ENCODE results near the gene EHD2.
"Not testable (repeated sequence)": the region's sequence is repeated elsewhere in the genome, so short reads cannot be mapped to it uniquely, and the experiment has no call there.

The EHD2 gene

DNA sequence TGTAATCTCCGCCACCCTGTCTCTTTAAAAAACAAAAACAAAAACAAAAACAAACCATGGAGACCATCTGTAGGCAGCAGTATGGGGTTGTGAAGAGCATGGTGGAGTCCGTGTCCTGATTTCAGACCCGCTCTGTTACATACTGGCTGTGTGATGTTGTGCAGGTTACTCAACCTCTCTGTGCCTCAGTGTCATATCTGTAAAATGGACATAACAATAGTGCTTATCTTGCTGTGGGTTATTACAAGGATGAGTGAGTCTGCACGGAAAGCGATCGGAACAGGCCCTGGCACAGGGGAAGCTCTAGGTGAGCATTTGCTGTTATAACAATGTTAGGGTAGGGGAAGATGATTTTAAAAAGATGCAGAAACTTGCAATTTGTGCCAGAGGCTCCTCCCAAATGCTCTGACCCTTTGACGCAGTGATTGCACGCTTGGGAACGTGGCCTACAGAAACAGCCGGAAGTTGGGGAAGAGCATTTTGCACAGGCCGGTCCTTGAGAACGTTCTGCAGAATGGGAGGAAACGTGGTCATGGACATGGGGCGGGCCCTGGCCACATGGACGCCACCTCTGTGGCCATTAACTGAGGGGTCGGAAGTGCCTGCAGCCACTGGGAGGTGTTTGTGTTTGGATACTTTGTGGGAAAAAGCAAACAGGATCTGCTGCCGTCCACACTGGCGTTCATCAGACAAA lies 49.5 kb downstream of the EHD2 start:
- TF ChIP-seq, protein P1, sequence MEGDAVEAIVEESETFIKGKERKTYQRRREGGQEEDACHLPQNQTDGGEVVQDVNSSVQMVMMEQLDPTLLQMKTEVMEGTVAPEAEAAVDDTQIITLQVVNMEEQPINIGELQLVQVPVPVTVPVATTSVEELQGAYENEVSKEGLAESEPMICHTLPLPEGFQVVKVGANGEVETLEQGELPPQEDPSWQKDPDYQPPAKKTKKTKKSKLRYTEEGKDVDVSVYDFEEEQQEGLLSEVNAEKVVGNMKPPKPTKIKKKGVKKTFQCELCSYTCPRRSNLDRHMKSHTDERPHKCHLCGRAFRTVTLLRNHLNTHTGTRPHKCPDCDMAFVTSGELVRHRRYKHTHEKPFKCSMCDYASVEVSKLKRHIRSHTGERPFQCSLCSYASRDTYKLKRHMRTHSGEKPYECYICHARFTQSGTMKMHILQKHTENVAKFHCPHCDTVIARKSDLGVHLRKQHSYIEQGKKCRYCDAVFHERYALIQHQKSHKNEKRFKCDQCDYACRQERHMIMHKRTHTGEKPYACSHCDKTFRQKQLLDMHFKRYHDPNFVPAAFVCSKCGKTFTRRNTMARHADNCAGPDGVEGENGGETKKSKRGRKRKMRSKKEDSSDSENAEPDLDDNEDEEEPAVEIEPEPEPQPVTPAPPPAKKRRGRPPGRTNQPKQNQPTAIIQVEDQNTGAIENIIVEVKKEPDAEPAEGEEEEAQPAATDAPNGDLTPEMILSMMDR (IDR thresholded peaks at IDR 0.05; ENCODE audit: low read depth, low read length): no peak
- H3K4me3 ChIP-seq (replicated peaks in 1 of 2; ENCODE audit: low read depth in 2 of 2, low read length in 2 of 2): no peak overlapping the region
- DNase-seq (ENCODE audit: low read depth in 2 of 2): peak; percentile 42 to 64

DNA sequence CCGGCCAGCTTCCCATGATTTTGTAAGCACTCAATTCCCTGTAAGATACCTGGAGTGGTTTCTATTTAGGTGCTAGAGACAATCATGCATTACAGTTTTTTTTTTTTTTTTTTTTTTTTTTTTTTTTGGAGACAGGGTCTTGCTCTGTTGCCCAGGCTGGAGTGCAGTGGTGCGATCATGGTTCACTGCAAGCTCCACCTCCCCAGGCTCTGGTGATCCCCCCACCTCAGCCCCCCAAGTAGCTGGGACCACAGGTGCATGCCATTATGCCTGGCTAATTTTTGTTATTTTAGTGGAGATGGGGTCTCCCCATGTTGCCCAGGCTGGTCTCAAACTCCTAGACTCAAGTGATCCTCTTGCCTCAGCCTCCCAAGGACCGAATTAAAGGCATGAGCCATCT lies 51.5 kb downstream of the EHD2 start:
- H3K4me3 ChIP-seq (replicated peaks in 1 of 2; ENCODE audit: low read depth in 2 of 2, low read length in 2 of 2); DNase-seq (ENCODE audit: low read depth in 2 of 2): not testable (repeated sequence)

DNA sequence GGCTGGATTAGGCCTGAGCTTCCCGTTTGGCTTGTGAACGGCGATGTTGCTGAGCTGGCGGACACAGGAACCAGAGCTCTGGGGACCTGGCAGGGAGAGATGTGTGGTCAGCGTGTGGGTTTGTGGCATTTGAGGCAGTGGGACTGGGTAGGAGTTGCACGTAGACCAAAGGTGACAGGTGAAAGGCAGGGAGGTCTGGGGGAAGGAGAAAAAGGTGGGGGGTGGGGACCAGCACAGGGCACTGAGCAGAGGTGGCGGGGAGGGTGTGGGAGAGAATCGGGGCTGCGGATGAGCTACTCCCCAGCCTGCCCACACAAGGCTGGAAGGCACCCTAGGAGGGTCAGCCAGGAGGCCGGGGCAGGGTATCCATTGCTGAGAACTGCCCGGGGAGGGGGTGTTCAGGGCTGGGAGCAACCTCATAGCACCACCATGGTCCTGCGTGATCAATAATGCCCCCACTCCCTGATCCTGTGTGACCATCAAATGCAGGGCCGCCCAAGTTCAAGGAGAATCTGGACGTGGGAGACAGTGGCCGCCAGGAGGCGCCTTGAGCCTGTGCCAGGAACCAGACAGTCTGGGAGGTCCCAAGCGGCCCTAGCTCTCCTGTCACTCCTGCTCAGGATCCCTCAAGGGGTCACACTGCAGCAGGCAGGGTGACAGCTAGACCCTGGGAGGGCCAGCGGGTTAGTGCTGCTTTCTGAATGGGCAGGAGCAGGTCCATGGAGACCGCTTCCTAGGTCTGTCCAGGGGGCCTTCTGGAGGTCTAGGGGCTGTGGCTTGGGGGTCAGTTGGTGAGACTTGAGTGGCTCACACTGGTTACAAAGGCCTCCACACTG lies 52.5 kb downstream of the EHD2 start:
- TF ChIP-seq, protein P1 (IDR thresholded peaks at IDR 0.05; ENCODE audit: low read depth, low read length): peak; percentile 83
- peak; percentile 65 to 66 for DNase-seq (ENCODE audit: low read depth in 2 of 2)
- no peak overlapping the region for H3K4me3 ChIP-seq (replicated peaks in 1 of 2; ENCODE audit: low read depth in 2 of 2, low read length in 2 of 2)

DNA sequence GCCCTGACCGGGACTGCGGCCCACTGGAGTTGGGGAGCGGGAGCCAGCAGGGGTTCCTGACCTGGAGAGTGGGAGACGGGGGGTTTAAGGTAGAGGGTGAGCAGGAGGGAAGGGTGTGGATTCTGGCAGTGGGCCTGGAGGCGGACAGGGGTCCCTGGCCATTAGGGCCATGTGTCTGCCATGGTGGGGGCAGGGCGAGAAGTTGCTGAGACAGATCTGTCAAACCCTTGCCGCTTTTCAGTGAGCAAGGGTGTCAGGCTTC lies 53.1 kb downstream of the EHD2 start:
- DNase-seq (ENCODE audit: low read depth in 2 of 2): no peak
- H3K4me3 ChIP-seq (replicated peaks in 1 of 2; ENCODE audit: low read depth in 2 of 2, low read length in 2 of 2): no peak overlapping the region
- TF ChIP-seq, protein P1 (IDR thresholded peaks at IDR 0.05; ENCODE audit: low read depth, low read length): no peak

DNA sequence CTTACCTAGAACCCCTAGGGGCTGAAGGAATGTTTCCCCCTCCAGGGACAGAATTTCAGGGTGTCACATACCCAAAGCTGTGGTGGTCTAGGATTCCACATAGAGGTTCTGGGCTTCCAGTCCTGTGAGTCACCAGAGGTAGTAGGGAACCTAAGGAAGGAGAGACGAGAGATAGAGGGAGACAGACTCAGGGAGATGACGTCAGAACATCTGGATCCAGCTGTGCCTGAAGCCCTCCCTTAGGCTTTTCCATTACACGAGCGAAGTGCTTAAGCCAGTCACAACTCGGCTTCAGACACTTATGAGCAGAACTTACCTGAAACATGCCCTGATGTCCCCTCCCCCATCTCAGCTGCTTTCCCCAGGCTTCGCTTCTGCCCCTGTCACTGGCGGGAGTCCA lies 53.4 kb downstream of the EHD2 start:
- TF ChIP-seq, protein P1 (IDR thresholded peaks at IDR 0.05; ENCODE audit: low read depth, low read length): no peak
- no peak for DNase-seq (ENCODE audit: low read depth in 2 of 2)
- no peak overlapping the region for H3K4me3 ChIP-seq (replicated peaks in 1 of 2; ENCODE audit: low read depth in 2 of 2, low read length in 2 of 2)

DNA sequence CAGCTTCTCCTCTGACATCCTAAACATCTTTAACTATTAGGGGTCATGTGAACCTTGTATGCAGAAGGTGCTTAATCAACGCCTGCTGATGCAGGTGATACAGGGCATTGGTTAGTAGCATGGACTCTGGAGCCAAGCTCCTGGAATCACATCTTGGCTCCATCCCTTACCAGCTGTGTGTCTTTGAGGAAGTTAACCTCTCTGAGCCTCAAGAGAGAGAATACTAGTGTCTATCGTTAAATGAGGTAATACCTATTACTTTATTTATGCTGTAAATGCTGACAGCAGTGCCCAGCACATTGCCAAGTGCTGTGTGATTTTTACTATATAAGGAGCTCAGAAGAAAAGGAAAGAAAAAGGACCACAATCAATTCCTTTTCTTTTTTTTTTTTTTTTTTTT lies 54.1 kb downstream of the EHD2 start:
- H3K4me3 ChIP-seq (replicated peaks in 1 of 2; ENCODE audit: low read depth in 2 of 2, low read length in 2 of 2): no peak overlapping the region
- TF ChIP-seq, protein P1 (IDR thresholded peaks at IDR 0.05; ENCODE audit: low read depth, low read length): no peak
- no peak for DNase-seq (ENCODE audit: low read depth in 2 of 2)

DNA sequence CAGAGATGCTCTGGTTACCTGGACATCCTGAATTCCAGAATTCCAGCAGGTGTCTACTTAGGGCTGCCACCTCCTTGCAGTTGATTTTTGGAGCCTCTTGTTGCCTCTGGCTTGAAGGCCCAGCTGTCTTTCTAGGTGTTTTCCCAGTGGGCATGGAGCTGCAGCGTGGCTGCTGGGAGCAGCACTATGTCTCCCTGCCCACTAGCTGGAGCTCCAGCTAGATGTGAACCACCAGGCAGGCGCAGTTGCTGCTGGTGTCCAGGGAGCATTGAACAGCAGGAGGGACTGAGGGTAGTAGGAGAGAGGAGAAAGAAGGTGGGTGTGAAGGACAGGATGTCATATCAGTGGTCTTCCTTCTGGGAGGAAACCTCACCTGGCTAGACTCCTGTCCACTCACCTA lies 55.4 kb downstream of the EHD2 start:
- no peak overlapping the region for H3K4me3 ChIP-seq (replicated peaks in 1 of 2; ENCODE audit: low read depth in 2 of 2, low read length in 2 of 2)
- DNase-seq (ENCODE audit: low read depth in 2 of 2): no peak
- TF ChIP-seq, protein P1 (IDR thresholded peaks at IDR 0.05; ENCODE audit: low read depth, low read length): no peak

Data from cardiac fibroblast (primary cell).